Muscle layer of colon (tissue), 2 donors: Measurements from ENCODE around the gene DSTYK.

Experiments used
- H3K27ac ChIP-seq: one replicate; pipeline ENCODE4 v1.7.0; 2013; ENCODE audit warnings: low read depth, mild to moderate bottlenecking, low read length, moderate library complexity
- H3K27me3 ChIP-seq, 2 donors: one replicate each; pipeline ENCODE4 v1.7.0; 2013; ENCODE audit warnings: low read length in 2 of 2, mild to moderate bottlenecking in 2 of 2; ENCODE audit not compliant: insufficient read depth in 2 of 2, control insufficient read depth in 1 of 2
- H3K36me3 ChIP-seq: one replicate; pipeline ENCODE4 v1.7.0; 2013; ENCODE audit warnings: mild to moderate bottlenecking, low read length; ENCODE audit not compliant: insufficient read depth
- H3K4me1 ChIP-seq: one replicate; pipeline ENCODE4 v1.7.0; 2013; ENCODE audit warnings: mild to moderate bottlenecking, low read length; ENCODE audit not compliant: insufficient read depth
- H3K4me3 ChIP-seq, 2 donors: one replicate each; pipeline ENCODE4 v1.7.0; 2013; ENCODE audit warnings: low read length in 2 of 2, low read depth in 1 of 2, mild to moderate bottlenecking in 1 of 2, moderate library complexity in 1 of 2
- H3K9ac ChIP-seq: one replicate; pipeline ENCODE4 v1.7.0; 2013; ENCODE audit warnings: low read length
- H3K9me3 ChIP-seq: one replicate; pipeline ENCODE4 v1.7.0; 2013; ENCODE audit warnings: mild to moderate bottlenecking, low read length
- donor health status: abdominal sarcoma.
- donor health status: Adenocarcinoma of cecum.

DSTYK gene

GRCh38 chr1:205109711-205110110 lies 101.8 kb downstream of the DSTYK start:
- Histone ChIP-seq H3K36me3 (peaks cover 29% of the 10 kb centered on the region), H3K27me3 (no peaks in the 10 kb centered on the region), H3K4me1 (no peaks in the 10 kb centered on the region), H3K27ac (no peak overlapping the region), H3K9me3 (no peaks in the 10 kb centered on the region), H3K9ac (no peak overlapping the region), H3K4me3 (no peak overlapping the region)

- no peak overlapping the region for H3K27ac ChIP-seq
- no peaks in the 10 kb centered on the region for H3K4me1 ChIP-seq
- H3K9me3 ChIP-seq: no peaks in the 10 kb centered on the region
- peaks cover 27% of the 10 kb centered on the region for H3K36me3 ChIP-seq
- H3K9ac ChIP-seq: no peak overlapping the region
- no peaks in the 10 kb centered on the region for H3K27me3 ChIP-seq
- H3K4me3 ChIP-seq: no peak overlapping the region
These were observed 102.2 kb downstream of the DSTYK start for GRCh38 chr1:205109269-205109668.

GRCh38 chr1:205108464-205108863 lies 103.0 kb downstream of the DSTYK start:
- Histone ChIP-seq H3K36me3 (peaks cover 30% of the 10 kb centered on the region), H3K27ac (no peak overlapping the region), H3K9me3 (no peaks in the 10 kb centered on the region), H3K27me3 (no peaks in the 10 kb centered on the region), H3K9ac (no peak overlapping the region), H3K4me3 (no peak overlapping the region), H3K4me1 (no peaks in the 10 kb centered on the region)

- Histone ChIP-seq H3K27ac (no peak overlapping the region), H3K36me3 (peaks cover 40% of the 10 kb centered on the region), H3K27me3 (no peaks in the 10 kb centered on the region), H3K4me3 (no peak overlapping the region), H3K4me1 (no peaks in the 10 kb centered on the region), H3K9ac (no peak overlapping the region), H3K9me3 (no peaks in the 10 kb centered on the region)
These were observed 104.2 kb downstream of the DSTYK start for GRCh38 chr1:205107327-205107726.

- no peak overlapping the region for H3K4me3 ChIP-seq
- H3K36me3 ChIP-seq: peaks cover 83% of the 10 kb centered on the region
- no peaks in the 10 kb centered on the region for H3K27me3 ChIP-seq
- no peaks in the 10 kb centered on the region for H3K4me1 ChIP-seq
- no peaks in the 10 kb centered on the region for H3K9me3 ChIP-seq
- no peak overlapping the region for H3K9ac ChIP-seq
- H3K27ac ChIP-seq: no peak overlapping the region
These were observed 109.1 kb downstream of the DSTYK start for GRCh38 chr1:205102404-205102803.

GRCh38 chr1:205098242-205098641 lies 113.3 kb downstream of the DSTYK start:
- Histone ChIP-seq H3K36me3 (peaks cover 85% of the 10 kb centered on the region), H3K9ac (no peak overlapping the region), H3K4me1 (no peaks in the 10 kb centered on the region), H3K27me3 (no peaks in the 10 kb centered on the region), H3K4me3 (no peak overlapping the region), H3K27ac (no peak overlapping the region), H3K9me3 (no peaks in the 10 kb centered on the region)

GRCh38 chr1:205095422-205095821 lies 116.1 kb downstream of the DSTYK start:
- H3K9ac ChIP-seq: no peak overlapping the region
- no peaks in the 10 kb centered on the region for H3K27me3 ChIP-seq
- no peaks in the 10 kb centered on the region for H3K9me3 ChIP-seq
- no peak overlapping the region for H3K27ac ChIP-seq
- peaks cover 79% of the 10 kb centered on the region for H3K36me3 ChIP-seq
- no peak overlapping the region for H3K4me3 ChIP-seq
- no peaks in the 10 kb centered on the region for H3K4me1 ChIP-seq
